Measurements from ENCODE around the gene POLG.

The POLG gene

GRCh38 chr15:89293012-89293411 lies 41.6 kb downstream of the POLG start:
- Histone ChIP-seq H3K9me3 (ENCODE audit: control insufficient read depth, low read length) (no peaks in the 10 kb centered on the region), H3K27ac (no peak overlapping the region), H3K79me2 (no peaks in the 10 kb centered on the region), H3K4me3 (ENCODE audit: low read depth, low read length) (no peak overlapping the region), H3K9ac (no peak overlapping the region), H2AFZ (no peak overlapping the region), H3K4me2 (ENCODE audit: low read length) (no peak overlapping the region), H3K27me3 (ENCODE audit: control insufficient read depth, insufficient read depth, low read length) (no peaks in the 10 kb centered on the region), H3K4me1 (no peaks in the 10 kb centered on the region), H3K36me3 (ENCODE audit: control insufficient read depth, insufficient read depth, low read length) (no peaks in the 10 kb centered on the region)
- no peak for TF ChIP-seq CTCF (IDR thresholded peaks at IDR 0.05)

- no peak overlapping the region for H2AFZ ChIP-seq
- no peak overlapping the region for H3K9ac ChIP-seq
- H3K79me2 ChIP-seq, result no peaks in the 10 kb centered on the region
- H3K36me3 ChIP-seq (ENCODE audit: control insufficient read depth, insufficient read depth, low read length), result no peaks in the 10 kb centered on the region
- H3K27me3 ChIP-seq (ENCODE audit: control insufficient read depth, insufficient read depth, low read length), result no peaks in the 10 kb centered on the region
- no peak overlapping the region for H3K27ac ChIP-seq
- no peak overlapping the region for H3K4me3 ChIP-seq (ENCODE audit: low read depth, low read length)
- H3K4me1 ChIP-seq, result no peaks in the 10 kb centered on the region
- no peak for TF ChIP-seq CTCF (IDR thresholded peaks at IDR 0.05)
- no peak overlapping the region for H3K4me2 ChIP-seq (ENCODE audit: low read length)
- H3K9me3 ChIP-seq (ENCODE audit: control insufficient read depth, low read length), result no peaks in the 10 kb centered on the region
These were observed 42.6 kb downstream of the POLG start for GRCh38 chr15:89291934-89292438.

GRCh38 chr15:89283201-89283600 lies 51.4 kb downstream of the POLG start:
- H3K79me2 ChIP-seq, result no peaks in the 10 kb centered on the region
- no peaks in the 10 kb centered on the region for H3K27me3 ChIP-seq (ENCODE audit: control insufficient read depth, insufficient read depth, low read length)
- TF ChIP-seq CTCF (IDR thresholded peaks at IDR 0.05), result no peak
- H3K9me3 ChIP-seq (ENCODE audit: control insufficient read depth, low read length), result no peaks in the 10 kb centered on the region
- no peak overlapping the region for H2AFZ ChIP-seq
- H3K4me3 ChIP-seq (ENCODE audit: low read depth, low read length), result no peak overlapping the region
- H3K36me3 ChIP-seq (ENCODE audit: control insufficient read depth, insufficient read depth, low read length), result no peaks in the 10 kb centered on the region
- H3K9ac ChIP-seq, result no peak overlapping the region
- no peaks in the 10 kb centered on the region for H3K4me1 ChIP-seq
- no peak overlapping the region for H3K4me2 ChIP-seq (ENCODE audit: low read length)
- no peak overlapping the region for H3K27ac ChIP-seq

GRCh38 chr15:89282631-89283030 lies 52.0 kb downstream of the POLG start:
- no peaks in the 10 kb centered on the region for H3K9me3 ChIP-seq (ENCODE audit: control insufficient read depth, low read length)
- no peaks in the 10 kb centered on the region for H3K36me3 ChIP-seq (ENCODE audit: control insufficient read depth, insufficient read depth, low read length)
- H2AFZ ChIP-seq, result no peak overlapping the region

More at GRCh38 chr15:89282631-89283030, 52.0 kb downstream of the POLG start:
- Histone ChIP-seq H3K27ac (no peak overlapping the region), H3K9ac (no peak overlapping the region), H3K79me2 (no peaks in the 10 kb centered on the region), H3K4me2 (ENCODE audit: low read length) (no peak overlapping the region), H3K4me1 (no peaks in the 10 kb centered on the region), H3K27me3 (ENCODE audit: control insufficient read depth, insufficient read depth, low read length) (no peaks in the 10 kb centered on the region), H3K4me3 (ENCODE audit: low read depth, low read length) (no peak overlapping the region)
- TF ChIP-seq CTCF (IDR thresholded peaks at IDR 0.05), result no peak

All from parathyroid adenoma (tissue), 2 donors.